Fibroblast of villous mesenchyme (primary cell): ENCODE results near the gene MMP20. TPM values are rescaled to one million over a fixed set of nuclear protein-coding genes. Genes with fewer than 3 reads are reported as not detected.

Experiments
- DNase-seq: peaks from one replicate; pipeline ENCODE4 v3.0.0-alpha.2; 2010; ENCODE audit warnings: low read depth
- H3K4me3 ChIP-seq: 2 replicates; pipeline ENCODE4 v1.5.1; 2011; ENCODE audit warnings: low read depth, mild to moderate bottlenecking, low read length
- CTCF ChIP-seq: IDR thresholded peaks from 2 replicates; pipeline ENCODE4 v1.5.1; 2012; ENCODE audit warnings: low read depth, mild to moderate bottlenecking, low read length; ENCODE audit not compliant: insufficient read depth
- total RNA-seq: library from RNA; depleted of rRNA; stranded (reverse); fragments of >200 nt; gene quantifications from 2 replicates; pipeline ENCODE4 v1.2.3, GENCODE V29; 2012

MMP20 gene
- total RNA-seq, 1 donor, result not detected

GRCh38 chr11:102623998-102624397, 1.1 kb downstream of the MMP20 start:
- DNase-seq, result no peak
- TF ChIP-seq CTCF, result no peak
- H3K4me3 ChIP-seq, result no peak overlapping the region

- DNase-seq, result no peak
- TF ChIP-seq CTCF, result no peak
- H3K4me3 ChIP-seq, result no peak overlapping the region
These were observed 2.0 kb downstream of the MMP20 start for GRCh38 chr11:102623128-102623527.

- H3K4me3 ChIP-seq, result no peak overlapping the region
- TF ChIP-seq CTCF, result no peak
- DNase-seq, result no peak
These were observed 2.9 kb downstream of the MMP20 start for GRCh38 chr11:102622258-102622657.

GRCh38 chr11:102620818-102621561, 4.1 kb downstream of the MMP20 start:
- no peak overlapping the region for H3K4me3 ChIP-seq
- TF ChIP-seq CTCF, result no peak
- DNase-seq, result peak; percentile 91

GRCh38 chr11:102620179-102620578, 5.0 kb downstream of the MMP20 start:
- DNase-seq, result no peak
- H3K4me3 ChIP-seq, result no peak overlapping the region
- TF ChIP-seq CTCF, result no peak

GRCh38 chr11:102617466-102618008, 7.6 kb downstream of the MMP20 start:
- DNase-seq, result no peak
- TF ChIP-seq CTCF, result no peak
- no peak overlapping the region for H3K4me3 ChIP-seq
